Colonic mucosa (tissue), 4 donors: Measurements from ENCODE around the gene AP5B1. TPM values are rescaled to one million over a fixed set of nuclear protein-coding genes. Genes with fewer than 3 reads are reported as not detected.

Experiments
- DNase-seq: peaks from one replicate; pipeline ENCODE4 v3.0.0-alpha.2; 2020
- H3K27ac ChIP-seq: fragments of 200-600 bp; one replicate; pipeline ENCODE4 v1.8.0; 2021
- H3K27me3 ChIP-seq: fragments of 200-600 bp; one replicate; pipeline ENCODE4 v1.8.0; 2021
- H3K36me3 ChIP-seq: fragments of 200-600 bp; one replicate; pipeline ENCODE4 v1.8.0; 2021
- H3K4me1 ChIP-seq: fragments of 200-600 bp; one replicate; pipeline ENCODE4 v1.8.0; 2021; ENCODE audit warnings: mild to moderate bottlenecking
- H3K4me3 ChIP-seq: fragments of 200-600 bp; one replicate; pipeline ENCODE4 v1.8.0; 2021
- H3K9ac ChIP-seq, 2 donors: one replicate each; pipeline ENCODE4 v1.7.0; 2013; ENCODE audit warnings: control low read depth in 2 of 2, low read depth in 2 of 2, low read length in 2 of 2
- H3K9me3 ChIP-seq: fragments of 200-600 bp; one replicate; pipeline ENCODE4 v1.8.0; 2021
- CTCF ChIP-seq: fragments of 200-600 bp; IDR thresholded peaks from one replicate; pipeline ENCODE4 v1.8.0; 2022; ENCODE audit warnings: antibody characterized with exemption, mild to moderate bottlenecking
- intact Hi-C: fragments of 100-400 bp; cut with DNase I; formaldehyde crosslinking; loops from one replicate; pipeline ENCODE4 v1.14.1; 2022
- total RNA-seq, 2 donors: library from RNA; stranded (reverse); fragmentation: NEBNext Ultra II Directional in 1 of 2; extraction: Animal tissue kit (Norgen Biotek cat#: 25700) in 1 of 2; gene quantifications; one replicate each; pipeline ENCODE4 v1.2.1, GENCODE V29; 2021
- donor health status: healthy.
- donor health status: DM: no; HTN: no; CAD: no.
- donor health status: DM: no; HTN: no; CAD: no.

The AP5B1 gene
- total RNA-seq, 2 donors from 2014 or later, result 17.6 to 20.1 TPM

- DNase-seq, result peak; percentile 33
- H3K9ac ChIP-seq, result peak overlapping the region in 1 of 2 donors; percentile 86
- H3K4me1 ChIP-seq, result peaks cover 32% of the 10 kb centered on the region
- TF ChIP-seq CTCF, result no peak
- intact Hi-C loops, result no loop called here
- H3K27me3 ChIP-seq, result peaks cover 6% of the 10 kb centered on the region
- H3K4me3 ChIP-seq, result no peak overlapping the region
- H3K27ac ChIP-seq, result peak overlapping the region; percentile 87
- H3K36me3 ChIP-seq, result peaks cover 5% of the 10 kb centered on the region
- no peaks in the 10 kb centered on the region for H3K9me3 ChIP-seq
Observed at GRCh38 chr11:65792456-65792855, 11.7 kb upstream of the AP5B1 start.

GRCh38 chr11:65791719-65792213, 11.0 kb upstream of the AP5B1 start:
- peaks cover 6% of the 10 kb centered on the region for H3K27me3 ChIP-seq
- peaks cover 5% of the 10 kb centered on the region for H3K36me3 ChIP-seq
- DNase-seq, result peak; percentile 89
- H3K27ac ChIP-seq, result peak overlapping the region; percentile 87
- peaks cover 32% of the 10 kb centered on the region for H3K4me1 ChIP-seq
- H3K9ac ChIP-seq, result peak overlapping the region; percentile 44 to 86
- intact Hi-C loops, result no loop called here
- no peaks in the 10 kb centered on the region for H3K9me3 ChIP-seq
- no peak for TF ChIP-seq CTCF
- no peak overlapping the region for H3K4me3 ChIP-seq

- Histone ChIP-seq H3K9ac (peak overlapping the region; percentile 40 to 86), H3K4me3 (no peak overlapping the region), H3K36me3 (peaks cover 5% of the 10 kb centered on the region), H3K4me1 (peaks cover 37% of the 10 kb centered on the region), H3K27me3 (peaks cover 11% of the 10 kb centered on the region), H3K27ac (peak overlapping the region; percentile 87), H3K9me3 (no peaks in the 10 kb centered on the region)
- DNase-seq, result peak; percentile 40
- intact Hi-C loops, result no loop called here
- no peak for TF ChIP-seq CTCF
Observed at GRCh38 chr11:65790902-65791650, 10.3 kb upstream of the AP5B1 start.

- peaks cover 5% of the 10 kb centered on the region for H3K36me3 ChIP-seq
- no peak overlapping the region for H3K4me3 ChIP-seq
- no peak for TF ChIP-seq CTCF
- peaks cover 39% of the 10 kb centered on the region for H3K4me1 ChIP-seq
- no peaks in the 10 kb centered on the region for H3K9me3 ChIP-seq
- peak; percentile 55 for DNase-seq
- H3K27me3 ChIP-seq, result peaks cover 15% of the 10 kb centered on the region
- H3K9ac ChIP-seq, result peak overlapping the region in 1 of 2 donors; percentile 86
- intact Hi-C loops, result no loop called here
- peak overlapping the region; percentile 87 for H3K27ac ChIP-seq
Observed at GRCh38 chr11:65790104-65790901, 9.5 kb upstream of the AP5B1 start.

- no peak for DNase-seq
- Histone ChIP-seq H3K27me3 (peaks cover 15% of the 10 kb centered on the region), H3K36me3 (peaks cover under 1% of the 10 kb centered on the region), H3K4me3 (peak overlapping the region; percentile 61), H3K9me3 (no peaks in the 10 kb centered on the region), H3K9ac (peak overlapping the region in 1 of 2 donors; percentile 89), H3K4me1 (peaks cover 39% of the 10 kb centered on the region), H3K27ac (peak overlapping the region; percentile 87)
- TF ChIP-seq CTCF, result no peak
- intact Hi-C loops, result no loop called here
Observed at GRCh38 chr11:65789230-65790103, 8.7 kb upstream of the AP5B1 start.
